ENCODE results near the gene AGMO.

Gene AGMO

GRCh38 chr7:15602236-15602635 is 40.4 kb upstream of the AGMO start:
- H3K27ac ChIP-seq, result no peak overlapping the region
- TF ChIP-seq, protein P1, sequence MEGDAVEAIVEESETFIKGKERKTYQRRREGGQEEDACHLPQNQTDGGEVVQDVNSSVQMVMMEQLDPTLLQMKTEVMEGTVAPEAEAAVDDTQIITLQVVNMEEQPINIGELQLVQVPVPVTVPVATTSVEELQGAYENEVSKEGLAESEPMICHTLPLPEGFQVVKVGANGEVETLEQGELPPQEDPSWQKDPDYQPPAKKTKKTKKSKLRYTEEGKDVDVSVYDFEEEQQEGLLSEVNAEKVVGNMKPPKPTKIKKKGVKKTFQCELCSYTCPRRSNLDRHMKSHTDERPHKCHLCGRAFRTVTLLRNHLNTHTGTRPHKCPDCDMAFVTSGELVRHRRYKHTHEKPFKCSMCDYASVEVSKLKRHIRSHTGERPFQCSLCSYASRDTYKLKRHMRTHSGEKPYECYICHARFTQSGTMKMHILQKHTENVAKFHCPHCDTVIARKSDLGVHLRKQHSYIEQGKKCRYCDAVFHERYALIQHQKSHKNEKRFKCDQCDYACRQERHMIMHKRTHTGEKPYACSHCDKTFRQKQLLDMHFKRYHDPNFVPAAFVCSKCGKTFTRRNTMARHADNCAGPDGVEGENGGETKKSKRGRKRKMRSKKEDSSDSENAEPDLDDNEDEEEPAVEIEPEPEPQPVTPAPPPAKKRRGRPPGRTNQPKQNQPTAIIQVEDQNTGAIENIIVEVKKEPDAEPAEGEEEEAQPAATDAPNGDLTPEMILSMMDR (conservative IDR thresholded peaks at IDR 0.05), result no peak
- no peak for TF ChIP-seq ZFX (IDR thresholded peaks at IDR 0.05)

DNA sequence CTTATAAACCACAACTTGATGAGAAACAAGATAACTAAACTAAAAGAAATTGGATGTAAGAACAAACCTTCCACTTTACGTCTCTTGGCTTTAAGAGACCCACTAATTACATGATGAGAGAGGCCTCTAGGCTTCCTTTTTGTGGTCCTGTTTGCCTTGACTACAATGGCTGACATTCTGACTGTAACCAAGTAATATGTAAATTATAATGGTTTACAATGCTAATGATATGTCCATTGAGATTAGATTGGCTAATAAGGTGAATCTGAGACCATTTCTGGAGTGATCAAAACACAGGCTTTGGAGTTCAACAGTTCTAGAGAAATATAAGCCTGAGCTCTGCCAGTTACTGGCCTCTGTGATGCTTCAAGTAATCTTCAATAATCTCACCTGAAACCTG is 39.4 kb upstream of the AGMO start:
- TF ChIP-seq, protein P1 (conservative IDR thresholded peaks at IDR 0.05), result no peak
- TF ChIP-seq ZFX (IDR thresholded peaks at IDR 0.05), result no peak
- H3K27ac ChIP-seq, result no peak overlapping the region

- no peak for TF ChIP-seq ZFX (IDR thresholded peaks at IDR 0.05)
- TF ChIP-seq, protein P1 (conservative IDR thresholded peaks at IDR 0.05), result no peak
- no peak overlapping the region for H3K27ac ChIP-seq
Observed at GRCh38 chr7:15600298-15600697, 38.5 kb upstream of the AGMO start.

DNA sequence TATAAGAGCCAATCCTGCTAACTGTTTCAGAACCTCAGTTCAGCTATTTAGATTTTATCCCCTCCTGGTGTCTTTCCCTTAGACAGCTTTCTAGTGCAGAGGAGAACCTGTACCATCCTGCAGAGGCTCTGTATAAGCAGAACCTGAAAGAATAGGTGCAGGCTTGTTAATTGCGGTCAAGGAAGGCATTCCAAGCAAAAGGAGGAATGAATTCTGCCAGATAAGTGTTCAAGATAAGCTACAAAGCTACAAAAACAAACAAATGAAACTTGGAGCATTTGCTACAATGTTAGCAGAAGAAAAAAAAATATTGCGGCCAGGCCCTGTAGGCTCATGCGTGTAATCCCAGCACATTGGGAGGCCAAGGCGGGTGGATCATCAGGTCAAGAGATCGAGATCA is 32.6 kb upstream of the AGMO start:
- no peak overlapping the region for H3K27ac ChIP-seq
- no peak for TF ChIP-seq ZFX (IDR thresholded peaks at IDR 0.05)
- TF ChIP-seq, protein P1 (conservative IDR thresholded peaks at IDR 0.05), result no peak

GRCh38 chr7:15593382-15593781 is 31.6 kb upstream of the AGMO start:
- no peak overlapping the region for H3K27ac ChIP-seq
- TF ChIP-seq ZFX (IDR thresholded peaks at IDR 0.05), result no peak
- TF ChIP-seq, protein P1 (conservative IDR thresholded peaks at IDR 0.05), result no peak

GRCh38 chr7:15586266-15586665 is 24.5 kb upstream of the AGMO start:
- TF ChIP-seq, protein P1 (conservative IDR thresholded peaks at IDR 0.05), result no peak
- no peak for TF ChIP-seq ZFX (IDR thresholded peaks at IDR 0.05)
- no peak overlapping the region for H3K27ac ChIP-seq

- H3K27ac ChIP-seq, result no peak overlapping the region
- no peak for TF ChIP-seq ZFX (IDR thresholded peaks at IDR 0.05)
- TF ChIP-seq, protein P1 (conservative IDR thresholded peaks at IDR 0.05), result no peak
Observed at GRCh38 chr7:15584575-15584974, 22.8 kb upstream of the AGMO start.
